HG02759 (cell line): Measurements from ENCODE around the gene NDUFB5.
"Not testable (repeated sequence)": the region's sequence is repeated elsewhere in the genome, so short reads cannot be mapped to it uniquely, and the experiment has no call there.

ENCODE experiments used
- ATAC-seq: cut with Tn5 transposase; IDR thresholded peaks from one replicate; pipeline ENCODE4 v1.9.1; 2021; ENCODE audit warnings: mild to moderate bottlenecking, moderate library complexity; ENCODE audit not compliant: unreplicated experiment

The NDUFB5 gene

DNA sequence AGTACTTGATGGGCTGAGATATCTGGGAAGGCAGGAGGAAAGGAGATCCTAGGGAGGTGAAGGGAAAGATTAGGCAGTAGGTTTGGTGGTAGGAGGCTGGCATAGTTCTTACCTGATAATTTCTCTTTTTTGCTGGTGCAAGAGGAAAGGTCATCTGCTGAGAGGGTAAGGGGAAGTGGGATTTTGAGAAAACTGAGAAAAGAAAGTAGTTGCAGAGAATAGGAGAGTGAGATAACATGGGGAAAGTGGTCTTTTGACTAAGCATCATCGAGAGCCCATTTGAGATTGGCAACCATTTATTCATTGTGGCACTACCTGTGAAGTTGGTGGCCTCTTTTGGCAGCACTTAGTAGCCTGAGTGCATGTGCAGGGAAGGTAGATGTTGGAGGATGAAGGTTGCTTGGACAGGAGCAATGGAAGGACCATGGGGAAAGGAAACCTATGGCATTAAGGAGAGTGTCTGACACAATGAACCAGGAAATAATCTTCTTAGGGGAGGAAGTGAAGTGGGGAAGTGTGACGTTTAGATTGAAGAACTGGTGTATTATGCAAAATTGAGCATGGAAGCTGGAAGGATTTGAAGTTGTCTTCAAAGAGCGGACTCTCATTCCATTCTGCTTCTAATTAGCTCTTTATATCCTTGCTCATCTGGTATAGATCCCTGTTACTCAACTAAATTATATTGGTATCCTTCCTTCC lies 26.3 kb downstream of the NDUFB5 start:
- ATAC-seq, result no peak

- no peak for ATAC-seq
Measured at GRCh38 chr3:179640469-179640868, 35.9 kb downstream of the NDUFB5 start.

GRCh38 chr3:179642871-179643270 lies 38.3 kb downstream of the NDUFB5 start:
- no peak for ATAC-seq

- not testable (repeated sequence) for ATAC-seq
Measured at GRCh38 chr3:179643837-179644236, 39.2 kb downstream of the NDUFB5 start.

- no peak for ATAC-seq
Measured at GRCh38 chr3:179646177-179646576, 41.6 kb downstream of the NDUFB5 start.

DNA sequence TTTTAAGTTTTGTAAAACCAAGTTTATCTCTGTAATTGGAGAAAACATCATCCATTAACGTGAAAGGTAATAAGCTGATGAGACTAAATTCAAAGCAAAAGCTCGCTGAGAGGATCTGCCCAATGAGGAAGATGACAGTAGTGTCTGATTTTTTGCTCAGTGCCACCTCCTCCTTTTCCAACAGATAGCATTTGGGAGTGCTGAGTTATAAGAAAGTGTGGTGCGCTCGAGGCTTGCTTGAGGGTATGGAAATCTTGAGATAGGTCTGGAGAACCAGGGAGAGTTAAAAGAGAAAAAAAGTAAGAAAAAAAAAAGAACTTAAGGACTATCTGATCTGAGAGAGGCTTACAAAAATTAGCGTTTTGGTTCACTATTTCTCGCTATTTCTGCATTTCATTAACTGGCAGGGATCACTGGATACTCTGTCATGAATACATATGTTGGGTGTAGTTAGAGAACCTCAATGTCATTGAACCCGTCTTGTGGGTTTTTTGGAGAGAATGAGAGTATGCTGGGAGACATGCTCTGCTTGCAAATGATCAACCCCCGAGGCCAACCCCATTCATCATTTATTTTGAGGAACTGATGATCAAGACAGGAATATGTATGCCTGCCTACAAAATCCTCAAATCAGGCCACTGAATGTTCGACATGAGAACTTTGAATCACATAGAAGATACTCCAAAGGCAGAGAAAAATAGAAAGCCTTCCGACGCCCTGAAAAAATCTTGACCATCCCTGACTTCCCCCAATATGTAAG lies 47.3 kb downstream of the NDUFB5 start:
- no peak for ATAC-seq

GRCh38 chr3:179652447-179653095 lies 48.0 kb downstream of the NDUFB5 start, which contains the start of gene USP13:
USP13 (plus strand) TSS chr3:179653040; CDS start chr3:179653226, 186 bp downstream.
- peak; percentile 74 for ATAC-seq

DNA sequence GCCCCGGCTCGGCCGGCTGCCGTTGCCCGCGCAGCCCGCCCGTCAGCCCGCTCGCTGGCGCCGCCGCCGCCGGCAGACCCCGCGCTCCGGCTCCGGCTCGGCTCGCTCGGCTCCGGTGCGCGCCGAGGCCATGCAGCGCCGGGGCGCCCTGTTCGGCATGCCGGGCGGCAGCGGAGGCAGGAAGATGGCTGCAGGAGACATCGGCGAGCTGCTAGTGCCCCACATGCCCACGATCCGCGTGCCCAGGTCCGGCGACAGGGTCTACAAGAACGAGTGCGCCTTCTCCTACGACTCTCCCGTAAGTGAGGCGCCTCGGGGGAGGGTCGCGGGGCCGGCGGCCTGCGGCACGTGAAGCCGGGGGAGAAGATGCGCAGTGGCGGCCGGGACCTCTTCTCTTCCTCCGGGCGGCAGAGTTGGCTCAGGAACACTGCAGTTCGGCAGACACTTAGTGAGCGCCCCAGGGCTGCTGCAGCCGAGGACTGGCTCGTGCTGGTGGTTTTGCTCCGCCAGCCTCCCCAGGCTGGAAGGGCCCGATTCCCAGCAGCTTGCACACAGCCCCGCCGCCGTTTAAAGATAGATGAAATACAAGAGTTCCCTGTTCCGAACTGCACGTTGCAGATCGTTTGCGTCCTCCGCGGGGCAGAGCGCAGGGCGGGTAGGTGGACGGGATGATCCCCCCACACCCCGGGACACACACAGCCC lies 48.7 kb downstream of the NDUFB5 start:
- ATAC-seq, result peak; percentile 66

DNA sequence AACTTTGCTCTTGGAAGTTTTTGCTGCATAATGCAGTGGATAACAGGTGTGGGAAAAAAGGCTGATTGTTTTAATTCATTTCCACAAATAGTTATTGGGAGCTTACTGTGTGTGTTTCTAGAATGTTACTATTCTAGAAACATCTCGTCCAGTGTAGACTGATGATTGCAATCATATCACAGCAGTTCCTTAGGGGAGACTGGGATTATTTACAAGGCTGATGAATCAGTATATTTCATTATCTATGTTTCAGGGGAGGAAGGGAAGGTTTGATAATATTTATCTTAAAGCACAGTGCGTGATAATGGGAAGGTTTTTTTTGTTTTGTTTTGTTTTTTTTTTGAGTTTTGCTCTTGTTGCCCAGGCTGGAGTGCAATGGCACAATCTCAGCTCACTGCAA lies 50.6 kb downstream of the NDUFB5 start:
- ATAC-seq, result no peak

- ATAC-seq, result no peak
Measured at GRCh38 chr3:179658606-179659005, 54.0 kb downstream of the NDUFB5 start.

- ATAC-seq, result no peak
Measured at GRCh38 chr3:179660872-179661271, 56.3 kb downstream of the NDUFB5 start.

GRCh38 chr3:179661777-179662176 lies 57.2 kb downstream of the NDUFB5 start:
- ATAC-seq, result no peak

DNA sequence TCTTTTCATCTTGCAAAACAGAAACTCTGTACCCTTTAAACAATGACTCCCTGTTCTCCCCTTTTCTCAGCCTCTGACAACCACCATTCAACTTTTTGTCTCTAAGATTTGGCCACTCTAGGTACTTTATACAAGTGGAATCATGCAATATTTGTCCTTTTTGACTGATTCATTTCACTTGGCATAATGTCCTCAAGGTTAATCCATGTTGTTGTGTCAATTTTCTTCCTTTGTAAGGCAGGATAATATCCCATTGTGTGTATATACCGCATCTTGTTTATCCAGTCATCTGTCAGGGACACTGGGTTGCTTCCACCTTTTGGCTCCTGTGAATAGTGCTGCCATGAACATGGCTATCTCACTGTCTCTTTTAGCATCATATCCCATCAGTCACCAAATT lies 58.5 kb downstream of the NDUFB5 start:
- no peak for ATAC-seq

DNA sequence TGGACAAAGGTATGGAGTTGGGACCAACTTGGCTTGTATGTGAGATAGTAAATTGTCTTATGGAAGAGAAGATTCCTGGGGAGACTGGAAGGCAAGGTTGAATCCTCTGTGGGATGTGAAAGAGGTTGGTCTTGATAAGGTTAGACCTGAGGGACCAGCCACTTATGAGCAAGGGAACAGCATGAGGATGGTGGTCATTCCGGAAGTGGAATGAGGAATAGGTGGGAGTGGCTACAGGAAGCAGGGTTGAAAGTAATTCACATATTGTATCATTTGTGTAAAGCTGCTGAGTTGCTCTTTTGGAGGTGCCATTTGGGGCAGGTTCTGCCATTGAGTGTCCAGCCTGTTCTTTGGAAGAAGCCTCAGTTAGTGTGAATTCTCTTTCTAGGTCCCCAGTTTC lies 61.4 kb downstream of the NDUFB5 start:
- no peak for ATAC-seq

DNA sequence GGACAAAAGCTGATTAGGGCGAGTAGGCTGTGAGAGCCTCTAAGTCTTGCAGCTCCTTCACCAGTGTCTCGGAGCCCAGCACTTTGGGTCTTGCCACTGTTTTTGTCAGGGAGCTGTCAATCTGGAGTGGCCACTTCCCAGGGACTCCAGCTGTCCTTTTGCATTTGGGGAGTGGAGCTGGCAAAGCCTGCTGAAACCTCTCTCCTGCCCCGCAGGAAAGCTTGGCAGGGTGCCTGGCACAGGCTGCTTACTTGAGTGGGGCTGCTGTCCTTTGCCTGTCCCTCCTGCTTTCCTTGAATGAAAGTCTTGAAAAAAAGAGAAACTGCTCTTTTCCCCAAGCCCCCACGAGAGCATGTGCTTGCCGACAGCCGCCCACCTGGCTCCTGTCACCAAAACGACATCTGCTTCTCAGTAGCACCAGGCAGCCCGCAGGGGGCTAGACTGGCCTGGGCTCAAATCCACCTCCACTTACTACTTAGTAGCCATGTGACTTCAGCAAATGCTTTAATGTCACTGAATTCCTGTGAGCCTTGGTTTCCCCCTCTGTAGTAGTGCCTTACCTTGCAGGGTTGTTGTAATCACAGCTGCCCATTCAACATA lies 61.9 kb downstream of the NDUFB5 start:
- ATAC-seq, result no peak

- ATAC-seq, result no peak
Measured at GRCh38 chr3:179668429-179668828, 63.8 kb downstream of the NDUFB5 start.

DNA sequence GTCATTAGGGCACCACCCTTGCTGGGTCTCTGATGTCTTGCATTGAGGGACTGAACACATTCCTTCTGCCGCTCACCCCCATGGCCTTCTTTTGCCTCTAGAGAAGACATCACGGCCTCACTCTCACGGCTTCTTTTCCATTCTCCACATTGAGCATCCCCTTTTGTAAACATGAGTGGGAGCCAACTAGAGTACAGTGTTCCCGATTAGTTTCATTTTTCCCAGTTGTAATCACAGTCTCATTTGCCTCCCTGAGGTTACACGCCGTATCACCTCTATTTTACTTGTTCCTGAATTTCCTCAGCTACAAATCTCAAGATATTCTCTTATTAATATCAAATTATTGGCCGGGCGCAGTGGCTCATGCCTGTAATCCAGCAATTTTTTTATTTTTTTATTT lies 65.7 kb downstream of the NDUFB5 start:
- ATAC-seq, result no peak

DNA sequence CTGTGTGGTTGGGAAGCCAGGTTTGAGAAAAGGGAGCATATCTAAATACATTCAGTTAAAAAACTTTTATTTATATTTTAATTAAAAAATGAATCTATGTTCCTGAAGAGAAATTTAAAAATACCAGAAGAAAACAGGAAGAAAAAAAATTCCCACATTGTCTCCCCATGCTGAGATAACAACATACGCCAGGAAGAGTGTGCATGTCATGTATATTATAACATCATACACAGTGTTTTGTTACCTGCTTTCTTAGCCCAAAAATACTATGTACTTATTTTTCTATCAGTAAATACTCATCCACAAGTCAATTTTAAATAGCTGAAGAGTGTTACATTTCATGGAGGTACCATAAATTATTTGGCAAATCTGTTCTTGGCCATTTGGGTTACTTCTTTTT lies 66.7 kb downstream of the NDUFB5 start:
- no peak for ATAC-seq

DNA sequence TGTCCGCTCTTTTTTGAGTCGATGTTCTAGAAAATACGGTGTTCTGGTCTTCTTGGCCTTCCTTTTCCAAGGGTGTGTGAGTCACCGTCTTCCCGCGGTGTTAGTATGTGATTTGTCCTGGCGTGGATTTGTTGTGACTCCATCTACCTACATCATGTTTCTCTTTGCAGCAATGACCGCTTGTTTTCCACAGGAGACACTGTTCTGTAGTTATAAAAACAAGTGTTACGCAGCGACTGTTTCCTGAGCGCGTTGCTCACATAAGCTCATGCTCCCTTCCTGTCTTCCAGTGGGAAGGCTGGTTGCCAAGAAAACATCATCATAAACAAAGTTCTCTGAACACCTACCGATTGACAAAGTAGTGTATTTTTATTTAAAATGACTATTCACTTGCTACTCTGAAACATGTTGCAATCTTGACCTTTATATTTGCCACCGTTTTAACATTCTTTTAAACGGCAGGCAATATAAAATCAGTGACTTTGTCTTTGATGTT lies 67.2 kb downstream of the NDUFB5 start:
- no peak for ATAC-seq

DNA sequence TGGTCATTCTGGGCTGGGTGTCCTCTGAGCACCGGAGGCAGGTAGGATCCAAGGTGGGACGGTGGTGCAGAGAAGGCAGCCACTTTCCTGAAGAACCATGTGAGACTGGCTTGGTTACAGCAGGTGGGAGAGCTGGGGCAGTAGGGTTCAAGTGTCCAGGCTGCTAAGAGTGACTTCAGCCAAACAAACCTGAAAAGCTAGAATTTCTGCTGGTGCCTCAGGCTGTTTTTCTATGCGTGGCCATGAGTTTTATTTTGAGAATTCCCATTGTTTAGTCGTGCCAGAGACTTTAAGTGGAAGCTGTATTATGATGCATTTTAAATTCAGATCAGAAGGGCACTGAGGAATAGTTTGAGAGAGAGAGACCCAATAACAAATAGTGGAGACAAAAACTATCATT lies 68.3 kb downstream of the NDUFB5 start:
- no peak for ATAC-seq

DNA sequence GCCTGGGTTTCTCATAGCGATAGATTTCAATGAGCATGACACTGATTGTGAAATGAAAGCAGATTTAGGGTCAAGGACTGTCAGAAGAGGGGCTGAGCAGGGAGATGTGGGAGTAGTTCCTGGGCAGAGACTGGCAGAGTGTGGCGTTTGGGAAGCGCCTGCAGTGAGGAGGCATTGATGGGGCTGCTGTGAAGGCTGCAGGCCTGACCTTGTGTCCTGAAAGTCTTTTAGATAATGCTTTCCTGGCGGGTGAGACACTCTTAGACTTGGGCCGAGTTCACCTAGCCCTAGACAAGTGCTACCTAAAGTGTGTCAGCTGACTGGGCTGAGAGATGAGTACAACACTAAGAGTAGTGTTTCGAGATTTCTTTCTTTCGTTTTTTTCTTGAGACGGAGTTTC lies 68.9 kb downstream of the NDUFB5 start:
- no peak for ATAC-seq
